Neural progenitor cell (in vitro differentiated cells): Measurements from ENCODE around the gene CRYGS. TPM values are rescaled to one million over a fixed set of nuclear protein-coding genes. Genes with fewer than 3 reads are reported as not detected.
A peak's percentile ranks its signal among the peaks of the same experiment; 100 is the strongest.

ENCODE experiments used
- DNase-seq: peaks from one replicate; pipeline ENCODE4 v3.0.0-alpha.2; 2016; ENCODE audit warnings: low spot score
- H2AFZ ChIP-seq: fragments of 200-600 bp; sonication (generic); replicated peaks from 2 replicates; pipeline ENCODE4 v1.6.1; 2016; ENCODE audit warnings: antibody characterized with exemption
- H3F3A ChIP-seq: fragments of 200-600 bp; sonication (generic); 2 replicates; pipeline ENCODE4 v1.6.1; 2016; ENCODE audit warnings: antibody characterized with exemption, low read depth
- H3K27ac ChIP-seq: fragments of 200-600 bp; sonication (generic); 2 replicates; pipeline ENCODE4 v1.5.1; 2016; ENCODE audit warnings: mild to moderate bottlenecking
- H3K27me3 ChIP-seq: fragments of 200-600 bp; sonication (generic); 2 replicates; pipeline ENCODE4 v1.6.1; 2016; ENCODE audit warnings: mild to moderate bottlenecking, moderate library complexity
- H3K36me3 ChIP-seq: fragments of 200-600 bp; sonication (generic); 2 replicates; pipeline ENCODE4 v1.5.1; 2016
- H3K4me1 ChIP-seq: fragments of 200-600 bp; sonication (generic); 2 replicates; pipeline ENCODE4 v1.6.1; 2016; ENCODE audit warnings: mixed run types
- H3K4me2 ChIP-seq: fragments of 200-600 bp; sonication (generic); 2 replicates; pipeline ENCODE4 v1.6.1; 2016
- H3K4me3 ChIP-seq: fragments of 200-600 bp; sonication (generic); 2 replicates; pipeline ENCODE4 v1.5.1; 2016
- H3K79me2 ChIP-seq: fragments of 200-600 bp; sonication (generic); 2 replicates; pipeline ENCODE4 v1.6.1; 2016; ENCODE audit warnings: low read depth
- H3K9ac ChIP-seq: fragments of 200-600 bp; sonication (generic); 2 replicates; pipeline ENCODE4 v1.6.1; 2016
- H3K9me3 ChIP-seq: fragments of 200-600 bp; sonication (generic); 2 replicates; pipeline ENCODE4 v1.5.1; 2016; ENCODE audit warnings: low read depth
- H4K20me1 ChIP-seq: fragments of 200-600 bp; sonication (generic); 2 replicates; pipeline ENCODE4 v1.6.1; 2016; ENCODE audit warnings: low read depth
- H3K27ac Mint-ChIP-seq: 3 replicates; pipeline ENCODE4 v1.8.0; 2021; ENCODE audit warnings: mixed read lengths
- H3K27me3 Mint-ChIP-seq: 2 replicates; pipeline ENCODE4 v1.8.0; 2022; ENCODE audit warnings: low read depth, mild to moderate bottlenecking, inconsistent platforms, moderate library complexity, mixed read lengths; ENCODE audit not compliant: insufficient read depth
- H3K36me3 Mint-ChIP-seq: 3 replicates; pipeline ENCODE4 v1.8.0; 2021; ENCODE audit warnings: mixed read lengths
- H3K4me1 Mint-ChIP-seq: 3 replicates; pipeline ENCODE4 v1.8.0; 2021; ENCODE audit warnings: mixed read lengths
- H3K4me3 Mint-ChIP-seq: 3 replicates; pipeline ENCODE4 v1.8.0; 2021; ENCODE audit warnings: mild to moderate bottlenecking, moderate library complexity, mixed read lengths
- H3K9me3 Mint-ChIP-seq: 3 replicates; pipeline ENCODE4 v1.8.0; 2020; ENCODE audit warnings: mixed read lengths
- EZH2 ChIP-seq: fragments of 200-600 bp; sonication (generic); IDR thresholded peaks from 2 replicates; pipeline ENCODE4 v1.6.1; 2017; ENCODE audit warnings: antibody characterized with exemption, mild to moderate bottlenecking, moderate library complexity
- EZH2phosphoT487 ChIP-seq: fragments of 200-600 bp; sonication (generic); IDR thresholded peaks from 2 replicates; pipeline ENCODE4 v1.6.1; 2017; ENCODE audit warnings: antibody characterized with exemption
- total RNA-seq: library from RNA; depleted of rRNA; stranded (reverse); fragments of >200 nt; gene quantifications from 2 replicates; pipeline ENCODE4 v1.2.3, GENCODE V29; 2015; ENCODE audit warnings: low replicate concordance
- TF ChIP-seq, protein P1 (sequence below): fragments of 200-600 bp; sonication (generic); IDR thresholded peaks from 2 replicates; pipeline ENCODE4 v1.5.1; 2017; ENCODE audit warnings: antibody characterized with exemption, mild to moderate bottlenecking

The CRYGS gene
- total RNA-seq, 1 donor from 2014 or later: 1.1 TPM

DNA sequence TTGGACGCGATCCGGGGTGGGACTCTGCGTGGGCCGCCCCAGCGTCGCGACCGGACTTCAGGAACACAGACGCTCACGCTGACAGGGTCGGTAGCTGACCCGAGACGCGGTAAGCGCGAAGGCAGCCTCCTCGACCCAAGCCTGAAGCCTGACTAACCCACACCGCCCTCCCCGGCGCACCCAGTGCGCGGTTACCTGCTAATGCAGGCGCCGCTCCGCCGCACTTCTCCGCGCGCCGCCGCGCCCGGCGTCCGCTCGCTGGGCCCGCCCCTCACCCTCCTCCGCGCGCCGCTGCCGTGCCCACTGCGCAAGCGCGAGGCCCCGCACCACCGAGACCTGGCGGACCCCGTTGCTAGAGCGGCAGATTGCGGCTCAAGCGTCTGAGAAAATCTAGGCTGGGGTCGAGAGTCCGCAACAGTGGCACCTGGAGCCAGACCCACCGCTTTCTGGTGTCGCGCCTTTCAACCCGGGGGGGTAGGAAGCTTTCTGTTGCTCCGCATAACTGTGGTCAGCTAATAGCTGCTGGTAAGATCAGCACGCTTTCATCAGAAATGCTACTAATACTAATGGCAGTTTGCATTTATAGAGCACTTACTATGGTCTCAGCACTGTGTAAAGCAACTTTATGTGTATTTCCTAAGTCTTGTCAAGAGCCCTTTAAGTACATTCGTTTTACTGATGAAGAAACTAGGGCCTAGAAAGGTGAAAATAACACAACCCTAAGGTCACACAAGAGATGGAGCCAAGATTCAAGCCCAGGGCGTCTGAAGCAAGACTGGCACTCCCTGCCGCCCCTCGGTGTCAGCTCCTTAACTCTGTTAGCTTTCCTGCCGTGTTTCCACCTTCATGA, 23.1 kb upstream of the CRYGS start, which contains the start of gene TBCCD1:
TSS of gene TBCCD1 (minus strand) at position 268 of the 850 bp plus-strand sequence. CDS start 3,010 bp downstream, outside the sequence.
- Mint-ChIP-seq H3K9me3 (no peaks in the 10 kb centered on the region), H3K4me1 (peaks cover 32% of the 10 kb centered on the region), H3K36me3 (peaks cover 2% of the 10 kb centered on the region), H3K4me3 (peak within 1 kb of the TSS; percentile 88), H3K27me3 (peaks cover 6% of the 10 kb centered on the region), H3K27ac (peak within 1 kb of the TSS; percentile 93)
- no peak for TF ChIP-seq EZH2phosphoT487
- no peak for TF ChIP-seq EZH2
- TF ChIP-seq, protein P1, sequence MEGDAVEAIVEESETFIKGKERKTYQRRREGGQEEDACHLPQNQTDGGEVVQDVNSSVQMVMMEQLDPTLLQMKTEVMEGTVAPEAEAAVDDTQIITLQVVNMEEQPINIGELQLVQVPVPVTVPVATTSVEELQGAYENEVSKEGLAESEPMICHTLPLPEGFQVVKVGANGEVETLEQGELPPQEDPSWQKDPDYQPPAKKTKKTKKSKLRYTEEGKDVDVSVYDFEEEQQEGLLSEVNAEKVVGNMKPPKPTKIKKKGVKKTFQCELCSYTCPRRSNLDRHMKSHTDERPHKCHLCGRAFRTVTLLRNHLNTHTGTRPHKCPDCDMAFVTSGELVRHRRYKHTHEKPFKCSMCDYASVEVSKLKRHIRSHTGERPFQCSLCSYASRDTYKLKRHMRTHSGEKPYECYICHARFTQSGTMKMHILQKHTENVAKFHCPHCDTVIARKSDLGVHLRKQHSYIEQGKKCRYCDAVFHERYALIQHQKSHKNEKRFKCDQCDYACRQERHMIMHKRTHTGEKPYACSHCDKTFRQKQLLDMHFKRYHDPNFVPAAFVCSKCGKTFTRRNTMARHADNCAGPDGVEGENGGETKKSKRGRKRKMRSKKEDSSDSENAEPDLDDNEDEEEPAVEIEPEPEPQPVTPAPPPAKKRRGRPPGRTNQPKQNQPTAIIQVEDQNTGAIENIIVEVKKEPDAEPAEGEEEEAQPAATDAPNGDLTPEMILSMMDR: no peak
- peaks cover 6% of the 10 kb centered on the region for H3K4me1 ChIP-seq
- H4K20me1 ChIP-seq: no peaks in the 10 kb centered on the region
- H3K4me3 ChIP-seq: peak within 1 kb of the TSS; percentile 93
- no peaks in the 10 kb centered on the region for H3K27me3 ChIP-seq
- peak; percentile 95 for DNase-seq
- H3K27ac ChIP-seq: peak within 1 kb of the TSS; percentile 36
- peak within 1 kb of the TSS; percentile 74 for H3K9ac ChIP-seq
- H3K9me3 ChIP-seq: no peaks in the 10 kb centered on the region
- H3K4me2 ChIP-seq: peak within 1 kb of the TSS; percentile 85
- H3F3A ChIP-seq: peaks cover 9% of the 10 kb centered on the region
- peaks cover under 1% of the 10 kb centered on the region for H3K36me3 ChIP-seq
- H3K79me2 ChIP-seq: peaks cover 39% of the 10 kb centered on the region
- H2AFZ ChIP-seq: peak within 1 kb of the TSS; percentile 98

DNA sequence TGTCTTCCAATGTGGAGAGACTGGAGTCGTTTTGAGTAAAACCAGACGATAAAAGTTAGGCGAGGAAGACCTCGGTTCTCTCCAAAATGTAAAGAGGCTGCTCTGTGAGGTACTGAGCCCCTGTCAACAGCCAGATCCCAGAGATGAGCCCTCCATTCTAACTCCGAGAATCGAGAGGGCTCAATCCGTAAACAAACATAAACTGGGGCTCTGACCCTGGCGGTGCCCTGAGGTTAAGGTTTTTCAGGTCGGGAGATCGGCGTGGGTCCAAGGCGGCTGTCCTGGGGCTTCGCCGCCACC, 22.5 kb upstream of the CRYGS start:
- peaks cover 33% of the 10 kb centered on the region for H3K79me2 ChIP-seq
- peak overlapping the region; percentile 98 for H2AFZ ChIP-seq

DNA sequence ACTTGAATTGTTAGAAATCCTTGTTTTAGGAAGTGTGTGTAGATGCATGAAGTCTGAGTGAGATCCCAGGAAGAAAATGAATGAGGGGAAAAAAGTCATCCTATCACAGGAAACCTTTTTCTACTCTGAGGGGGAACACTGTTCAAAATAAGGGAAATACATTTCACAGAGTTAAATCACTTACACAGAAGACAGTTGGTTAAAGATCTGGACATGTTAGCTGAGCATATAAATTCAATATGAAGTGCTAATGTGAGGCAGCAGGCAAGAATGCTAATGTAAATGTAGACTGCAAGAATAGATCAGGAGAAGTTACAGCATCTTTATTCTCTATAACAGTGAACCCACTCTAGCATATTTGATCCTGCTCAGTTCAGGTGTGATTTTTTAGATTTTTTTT, 20.4 kb upstream of the CRYGS start:
- H3K36me3 Mint-ChIP-seq: peaks cover 2% of the 10 kb centered on the region
- H3K79me2 ChIP-seq: peaks cover 18% of the 10 kb centered on the region
- no peak overlapping the region for H2AFZ ChIP-seq
- DNase-seq: no peak
- H3K27ac Mint-ChIP-seq: no peak overlapping the region
- no peaks in the 10 kb centered on the region for H3K27me3 ChIP-seq
- H3K4me1 ChIP-seq: no peaks in the 10 kb centered on the region
- H3K9me3 ChIP-seq: no peaks in the 10 kb centered on the region
- H3F3A ChIP-seq: peaks cover 9% of the 10 kb centered on the region
- no peaks in the 10 kb centered on the region for H4K20me1 ChIP-seq
- H3K4me2 ChIP-seq: no peak overlapping the region
- no peak overlapping the region for H3K4me3 Mint-ChIP-seq
- no peak overlapping the region for H3K9ac ChIP-seq
- peaks cover 2% of the 10 kb centered on the region for H3K27me3 Mint-ChIP-seq
- no peaks in the 10 kb centered on the region for H3K36me3 ChIP-seq
- TF ChIP-seq EZH2phosphoT487 (no peak), EZH2 (no peak)
- TF ChIP-seq, protein P1: no peak
- H3K9me3 Mint-ChIP-seq: no peaks in the 10 kb centered on the region
- H3K27ac ChIP-seq: no peak overlapping the region
- no peak overlapping the region for H3K4me3 ChIP-seq
- H3K4me1 Mint-ChIP-seq: peaks cover 19% of the 10 kb centered on the region

More for the DNA sequence above, 22.5 kb upstream of the CRYGS start:
- peak overlapping the region; percentile 93 for H3K4me3 ChIP-seq
- H4K20me1 ChIP-seq: no peaks in the 10 kb centered on the region
- H3F3A ChIP-seq: peaks cover 9% of the 10 kb centered on the region
- H3K27me3 ChIP-seq: no peaks in the 10 kb centered on the region
- H3K36me3 Mint-ChIP-seq: peaks cover 2% of the 10 kb centered on the region
- H3K4me1 Mint-ChIP-seq: peaks cover 32% of the 10 kb centered on the region
- H3K9ac ChIP-seq: peak overlapping the region; percentile 74
- TF ChIP-seq EZH2phosphoT487 (no peak), EZH2 (no peak)
- TF ChIP-seq, protein P1: no peak
- no peaks in the 10 kb centered on the region for H3K9me3 ChIP-seq
- peaks cover 5% of the 10 kb centered on the region for H3K4me1 ChIP-seq
- no peaks in the 10 kb centered on the region for H3K36me3 ChIP-seq
- peak overlapping the region; percentile 31 for H3K27ac Mint-ChIP-seq
- DNase-seq: peak; percentile 49
- H3K4me2 ChIP-seq: peak overlapping the region; percentile 85
- peaks cover 6% of the 10 kb centered on the region for H3K27me3 Mint-ChIP-seq
- H3K9me3 Mint-ChIP-seq: no peaks in the 10 kb centered on the region
- H3K27ac ChIP-seq: peak overlapping the region; percentile 36
- H3K4me3 Mint-ChIP-seq: peak overlapping the region; percentile 88
